Liver (tissue), 9 donors: ENCODE results near the gene RAB27B. TPM values are rescaled to one million over a fixed set of nuclear protein-coding genes. Genes with fewer than 3 reads are reported as not detected.

Source experiments
- DNase-seq: peaks from one replicate; pipeline ENCODE4 v3.0.0-alpha.2; 2017; ENCODE audit warnings: low spot score
- H3K27ac ChIP-seq, 2 donors: one replicate each; pipeline ENCODE4 v1.7.0; 2013; ENCODE audit warnings: inconsistent platforms in 2 of 2, low read length in 2 of 2, control low read depth in 1 of 2, low read depth in 1 of 2, mild to moderate bottlenecking in 1 of 2
- H3K27me3 ChIP-seq, 4 donors: one replicate each; pipeline versions ENCODE4 v1.6.1 to v1.7.0; 2013; ENCODE audit warnings: low read length in 3 of 4, inconsistent platforms in 1 of 4, mild to moderate bottlenecking in 1 of 4, moderate library complexity in 1 of 4; ENCODE audit not compliant: control insufficient read depth in 4 of 4, insufficient read depth in 4 of 4
- H3K36me3 ChIP-seq, 4 donors: one replicate each; pipeline versions ENCODE4 v1.6.1 to v1.7.0; 2013; ENCODE audit warnings: low read length in 3 of 4, mild to moderate bottlenecking in 3 of 4, low read depth in 1 of 4, moderate library complexity in 1 of 4; ENCODE audit not compliant: control insufficient read depth in 4 of 4, insufficient read depth in 3 of 4
- H3K4me1 ChIP-seq, 4 donors: one replicate each; pipeline versions ENCODE4 v1.6.1 to v1.7.0; 2013; ENCODE audit warnings: low read length in 3 of 4, mild to moderate bottlenecking in 3 of 4, moderate library complexity in 1 of 4; ENCODE audit not compliant: control insufficient read depth in 4 of 4, insufficient read depth in 4 of 4
- H3K4me3 ChIP-seq, 3 donors: one replicate each; pipeline versions ENCODE4 v1.6.1 to v1.7.0; 2013; ENCODE audit warnings: low read length in 3 of 3, control low read depth in 1 of 3, low read depth in 1 of 3, mild to moderate bottlenecking in 1 of 3
- H3K9ac ChIP-seq, 2 donors: one replicate each; pipeline ENCODE4 v1.7.0; 2013; ENCODE audit warnings: low read length in 2 of 2, mild to moderate bottlenecking in 2 of 2, moderate library complexity in 2 of 2, control low read depth in 1 of 2, low read depth in 1 of 2
- H3K9me3 ChIP-seq, 4 donors: one replicate each; pipeline versions ENCODE4 v1.6.1 to v1.7.0; 2013; ENCODE audit warnings: low read length in 3 of 4; ENCODE audit not compliant: control insufficient read depth in 4 of 4
- ATF3 ChIP-seq: IDR thresholded peaks from 2 replicates; pipeline ENCODE4 v1.6.1; 2016; ENCODE audit warnings: antibody characterized with exemption
- CTCF ChIP-seq: fragments of 150-350 bp; IDR thresholded peaks from 2 replicates; pipeline ENCODE4 v1.5.1; 2017; ENCODE audit warnings: improper control_type of control experiment, low read depth, low read length; ENCODE audit not compliant: missing input control
- EGR1 ChIP-seq, 2 donors: IDR thresholded peaks; 2 replicates each; pipeline ENCODE4 v1.6.1; 2016 to 2018; ENCODE audit warnings: antibody characterized with exemption in 2 of 2, low read depth in 2 of 2
- FOXA1 ChIP-seq: IDR thresholded peaks from 2 replicates; pipeline ENCODE4 v1.6.1; 2016; ENCODE audit warnings: antibody characterized with exemption
- FOXA2 ChIP-seq: IDR thresholded peaks from 2 replicates; pipeline ENCODE4 v1.6.1; 2016; ENCODE audit warnings: antibody characterized with exemption
- GABPA ChIP-seq, 2 donors: IDR thresholded peaks in 1 of 2; conservative IDR thresholded peaks in 1 of 2; 2 replicates each; pipeline ENCODE4 v1.6.1; 2016; ENCODE audit warnings: antibody characterized with exemption in 2 of 2, mild to moderate bottlenecking in 1 of 2, moderate library complexity in 1 of 2
- HNF4A ChIP-seq, 2 donors: conservative IDR thresholded peaks; 2 replicates each; pipeline ENCODE4 v1.6.1; 2016; ENCODE audit warnings: antibody characterized with exemption in 2 of 2, mild to moderate bottlenecking in 2 of 2
- HNF4G ChIP-seq: IDR thresholded peaks from 2 replicates; pipeline ENCODE4 v1.6.1; 2016; ENCODE audit warnings: antibody characterized with exemption
- JUND ChIP-seq, 2 donors: IDR thresholded peaks; 2 replicates each; pipeline ENCODE4 v1.6.1; 2016; ENCODE audit warnings: antibody characterized with exemption in 2 of 2
- RAD21 ChIP-seq, 2 donors: IDR thresholded peaks; 2 replicates each; pipeline ENCODE4 v1.6.1; 2016; ENCODE audit warnings: antibody characterized with exemption in 2 of 2, mild to moderate bottlenecking in 2 of 2
- REST ChIP-seq: IDR thresholded peaks from 2 replicates; pipeline ENCODE4 v1.6.1; 2016; ENCODE audit warnings: antibody characterized with exemption, mild to moderate bottlenecking
- RXRA ChIP-seq, 2 donors: IDR thresholded peaks; 2 replicates each; pipeline ENCODE4 v1.6.1; 2017 to 2018; ENCODE audit warnings: antibody characterized with exemption in 2 of 2, mild to moderate bottlenecking in 1 of 2
- SP1 ChIP-seq: IDR thresholded peaks from 2 replicates; pipeline ENCODE4 v1.6.1; 2018; ENCODE audit warnings: antibody characterized with exemption, mild to moderate bottlenecking
- ZBTB33 ChIP-seq: IDR thresholded peaks from 2 replicates; pipeline ENCODE4 v1.6.1; 2016; ENCODE audit warnings: antibody characterized with exemption
- WGBS: extraction: QIAGEN DNeasy Blood & Tissue Kit; methylation state at CpG from one replicate; pipeline ENCODE4 v1.1.7; 2013; 5-methylcytosine and 5-hydroxymethylcytosine counted together
- polyA plus RNA-seq, 2 donors: library from polyadenylated mRNA; stranded (reverse) in 1 of 2; unstranded in 1 of 2; fragments of 200-250 nt in 1 of 2; fragments of >200 nt in 1 of 2; fragmentation: Nextera tagmentation in 1 of 2; extraction: Ambion mirVana in 1 of 2; gene quantifications; one replicate each; pipeline versions ENCODE4 v1.2.1 to v1.2.3, GENCODE V29; 2013 to 2015
- total RNA-seq, 2 donors: library from RNA; depleted of rRNA; stranded (reverse); fragments of >200 nt; gene quantifications; one replicate each; pipeline ENCODE4 v1.2.3, GENCODE V29; 2014
- donor health status: healthy.
- donor health status: healthy.
- donor health status: healthy.
- donor health status: healthy.
- donor health status: healthy.

RAB27B gene
- total and polyA plus RNA-seq, 4 donors, result 0.13 to 4.5 (median 0.24) TPM

- H3K9ac ChIP-seq, result no peak overlapping the region
- no peaks in the 10 kb centered on the region for H3K27me3 ChIP-seq
- H3K27ac ChIP-seq, result no peak overlapping the region
- H3K4me1 ChIP-seq, result peaks cover 0 to 5% (median 0%) of the 10 kb centered on the region in 4 donors
- H3K4me3 ChIP-seq, result no peak overlapping the region
- no peaks in the 10 kb centered on the region for H3K36me3 ChIP-seq
- TF ChIP-seq ATF3, result no peak
- no peak for TF ChIP-seq ZBTB33
- no peak for TF ChIP-seq RAD21 (IDR thresholded peaks at IDR 0.05)
- TF ChIP-seq RXRA (IDR thresholded peaks at IDR 0.05), result no peak
- no peak for TF ChIP-seq SP1
- no peak for TF ChIP-seq EGR1 (IDR thresholded peaks at IDR 0.05; ENCODE audit: low read depth in 2 of 2)
- no peak for TF ChIP-seq GABPA (IDR thresholded peaks at IDR 0.05 in 1 of 2, conservative IDR thresholded peaks at IDR 0.05 in 1 of 2)
- TF ChIP-seq HNF4G, result no peak
- TF ChIP-seq JUND (IDR thresholded peaks at IDR 0.05), result no peak
- no peak for TF ChIP-seq HNF4A (conservative IDR thresholded peaks at IDR 0.05)
- TF ChIP-seq FOXA1, result no peak
- TF ChIP-seq REST, result no peak
- 81% methylated on average over 2 of the region's 2 CpGs for WGBS
- no peak for DNase-seq
- no peaks in the 10 kb centered on the region for H3K9me3 ChIP-seq
These were observed 25.4 kb upstream of the RAB27B start for GRCh38 chr18:54802686-54803395.

- no peak overlapping the region for H3K27ac ChIP-seq
- no peaks in the 10 kb centered on the region for H3K36me3 ChIP-seq
- peaks cover 0 to 5% (median 0%) of the 10 kb centered on the region in 4 donors for H3K4me1 ChIP-seq
- no peak for DNase-seq
- no peak overlapping the region for H3K9ac ChIP-seq
- H3K27me3 ChIP-seq, result no peaks in the 10 kb centered on the region
- no peak overlapping the region for H3K4me3 ChIP-seq
- 70% methylated on average over 3 of the region's 3 CpGs for WGBS
- H3K9me3 ChIP-seq, result no peaks in the 10 kb centered on the region
- TF ChIP-seq HNF4A (conservative IDR thresholded peaks at IDR 0.05), result peak in 1 of 2 donors; percentile 40
- no peak for TF ChIP-seq ATF3
- TF ChIP-seq GABPA (IDR thresholded peaks at IDR 0.05 in 1 of 2, conservative IDR thresholded peaks at IDR 0.05 in 1 of 2), result no peak
- TF ChIP-seq REST, result no peak
- TF ChIP-seq HNF4G, result no peak
- no peak for TF ChIP-seq SP1
- no peak for TF ChIP-seq CTCF
- no peak for TF ChIP-seq ZBTB33
- TF ChIP-seq EGR1 (IDR thresholded peaks at IDR 0.05; ENCODE audit: low read depth in 2 of 2), result no peak
- TF ChIP-seq RXRA (IDR thresholded peaks at IDR 0.05), result peak in 1 of 2 donors; percentile 30
- peak; percentile 7 for TF ChIP-seq FOXA2
These were observed 22.5 kb upstream of the RAB27B start for GRCh38 chr18:54805571-54806334.
